Measurements from ENCODE around the gene TMEM14A.

Gene TMEM14A

DNA sequence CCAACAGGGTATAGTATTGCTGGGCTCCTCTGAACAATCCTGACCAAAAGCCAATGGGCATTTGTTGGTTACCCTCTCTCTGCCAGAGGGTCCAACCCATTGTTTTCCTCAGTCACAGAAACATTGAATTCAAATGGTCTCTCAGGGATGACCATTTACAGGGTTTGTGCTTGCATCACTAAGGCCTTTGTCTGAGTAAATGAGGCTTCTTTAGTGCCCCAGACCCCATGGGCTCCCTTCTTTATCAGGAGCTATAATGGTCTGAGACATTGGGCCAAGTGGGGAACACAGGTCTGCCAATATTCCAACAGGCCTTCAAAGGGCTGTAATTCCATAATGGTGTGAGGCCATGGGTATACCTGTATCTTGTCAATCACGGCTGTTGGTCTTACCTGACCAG lies 65.2 kb downstream of the TMEM14A start:
- no peak for DNase-seq (ENCODE audit: low read depth)

Measured in HS-27A (cell line).